OCI-M2 (cell line): Measurements from ENCODE around the gene SLAMF7.
"Not testable (repeated sequence)": the region's sequence is repeated elsewhere in the genome, so short reads cannot be mapped to it uniquely, and the experiment has no call there.

Experiments used
- DNase-seq: peaks from one replicate; lab custom pipeline; 2025; ENCODE audit not compliant: unreplicated experiment; lab: John Stamatoyannopoulos, UW

Gene SLAMF7

DNA sequence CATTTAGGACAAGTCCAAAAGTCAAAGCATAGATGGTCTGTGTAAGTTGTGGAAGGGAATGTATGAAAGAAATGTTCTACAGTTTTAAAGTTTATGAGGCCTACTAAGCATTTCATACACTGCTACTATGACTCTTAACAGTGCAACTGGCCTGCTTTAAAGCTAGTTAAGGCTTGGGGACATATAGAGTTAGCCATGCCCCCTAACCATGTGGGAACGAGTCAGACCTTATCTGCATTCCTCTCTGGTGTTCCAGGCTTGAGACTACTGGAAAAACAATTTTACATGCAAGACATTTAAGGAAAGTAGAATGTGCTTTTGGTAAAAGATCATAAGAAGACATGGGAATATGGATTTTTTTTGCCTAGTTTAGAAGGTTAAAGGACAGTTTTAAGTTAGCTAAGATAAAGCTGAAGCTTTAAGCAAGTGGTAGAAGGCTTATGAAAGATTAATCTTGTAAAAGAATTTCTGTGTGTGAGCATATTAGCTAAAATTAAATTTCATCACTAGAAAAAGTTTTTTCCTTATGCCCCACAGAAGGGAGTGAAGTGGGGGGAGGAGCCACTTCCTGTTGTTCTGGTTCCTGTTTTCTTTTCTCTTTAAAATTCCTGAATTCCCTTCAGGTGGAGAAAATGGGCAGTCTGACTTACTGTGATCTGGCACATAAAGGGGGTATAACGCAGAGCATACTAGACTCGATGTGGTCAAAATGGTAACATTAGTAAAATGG is 18.5 kb upstream of the SLAMF7 start:
- no peak for DNase-seq

GRCh38 chr1:160721473-160721872 is 17.6 kb upstream of the SLAMF7 start:
- DNase-seq = no peak

DNA sequence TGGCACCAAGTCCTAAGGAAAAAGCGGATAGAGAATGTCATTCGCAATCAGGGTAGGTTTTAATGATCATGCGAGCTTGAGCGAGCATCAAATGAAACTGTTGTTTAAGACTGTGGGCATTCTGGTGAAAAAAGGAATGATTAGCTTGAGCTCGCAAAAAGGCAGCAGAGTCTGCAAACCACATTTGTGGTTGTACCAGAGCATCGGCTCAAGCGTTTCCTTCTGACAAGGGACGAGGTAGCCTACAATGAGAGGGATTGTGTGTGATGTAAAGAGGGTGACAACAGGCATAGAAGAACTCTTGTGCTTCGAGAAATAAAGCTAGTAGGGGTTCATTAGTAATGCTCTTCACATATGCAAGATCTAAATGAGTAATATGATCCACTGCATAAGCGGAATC is 16.3 kb upstream of the SLAMF7 start:
- no peak for DNase-seq

GRCh38 chr1:160723332-160723731 is 15.7 kb upstream of the SLAMF7 start:
- DNase-seq = no peak

DNA sequence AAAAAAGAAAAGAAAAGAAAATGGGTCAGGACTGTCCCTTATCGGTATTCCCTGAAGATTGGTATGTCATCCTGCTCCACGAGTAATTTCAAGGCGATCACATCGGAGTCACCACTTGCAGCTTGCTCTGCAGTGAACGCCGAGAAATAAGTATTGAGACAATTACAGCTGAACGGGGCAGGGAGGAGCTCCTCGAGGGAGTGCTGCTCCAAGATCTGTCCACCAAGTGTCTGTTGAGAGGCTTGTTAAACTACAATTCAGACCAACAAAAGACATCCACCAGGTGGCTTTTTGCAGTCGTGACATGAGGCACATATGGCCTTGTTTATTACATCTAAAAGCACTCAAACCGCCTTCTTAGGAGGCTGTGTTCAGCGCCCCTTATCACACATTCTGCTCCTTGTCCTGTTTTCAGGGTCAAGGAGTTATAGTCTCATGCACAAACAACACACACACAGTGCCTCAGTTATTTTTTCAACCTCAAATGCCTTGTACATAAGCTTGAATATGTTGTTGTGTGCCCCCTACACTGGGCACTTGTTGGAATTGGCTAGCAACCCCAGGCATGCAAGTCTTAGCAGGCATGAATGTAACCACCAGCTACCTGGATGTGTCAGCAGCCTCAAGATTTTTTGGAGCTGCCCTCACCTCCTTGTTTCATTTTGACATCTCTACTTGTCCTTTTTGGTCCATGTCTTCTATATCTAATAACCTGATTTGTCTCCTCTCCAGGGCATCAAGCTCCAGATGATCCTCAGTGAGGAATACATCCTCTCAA is 14.4 kb upstream of the SLAMF7 start:
- no peak for DNase-seq

- DNase-seq = no peak
Observed at GRCh38 chr1:160726114-160726497, 12.9 kb upstream of the SLAMF7 start.

DNA sequence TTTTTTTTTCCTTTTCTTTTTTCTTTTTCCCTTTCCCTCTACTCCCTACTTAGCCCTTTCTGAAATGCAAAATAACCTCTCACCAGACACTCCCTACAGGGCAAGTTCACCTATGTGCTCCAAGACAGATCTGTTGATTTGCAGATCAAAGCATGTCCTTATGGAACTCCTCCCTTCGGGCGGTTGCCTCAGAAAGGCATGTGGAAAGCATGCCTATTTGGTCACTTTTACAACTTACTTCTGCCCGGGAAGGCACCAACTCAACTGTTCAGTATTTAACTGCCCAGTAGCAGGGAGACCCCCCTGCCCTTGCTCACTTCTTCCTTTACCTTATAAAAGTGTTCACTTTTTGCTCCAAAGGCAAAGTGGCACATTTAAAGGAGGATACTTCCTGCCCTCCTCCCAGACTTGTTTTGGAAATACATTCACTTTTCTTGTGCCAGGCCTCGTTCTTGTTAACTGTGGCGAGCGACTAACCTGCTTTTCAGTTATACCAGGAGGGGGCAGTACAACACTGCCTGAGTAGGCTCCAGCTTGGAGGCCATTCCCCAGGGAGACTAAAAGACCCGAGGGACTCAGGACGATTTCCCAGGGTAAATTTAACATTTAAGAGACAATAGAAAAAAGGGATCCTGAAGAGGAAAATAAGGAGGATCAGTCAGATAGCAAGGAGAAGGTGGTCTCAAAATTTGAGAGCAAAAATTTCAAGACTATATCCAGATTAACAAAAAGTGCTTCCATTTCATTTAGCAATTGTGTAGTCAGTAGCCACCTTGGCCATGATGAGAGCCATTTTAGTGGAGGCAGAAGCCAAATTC is 12.3 kb upstream of the SLAMF7 start:
- peak; percentile 20 for DNase-seq

DNA sequence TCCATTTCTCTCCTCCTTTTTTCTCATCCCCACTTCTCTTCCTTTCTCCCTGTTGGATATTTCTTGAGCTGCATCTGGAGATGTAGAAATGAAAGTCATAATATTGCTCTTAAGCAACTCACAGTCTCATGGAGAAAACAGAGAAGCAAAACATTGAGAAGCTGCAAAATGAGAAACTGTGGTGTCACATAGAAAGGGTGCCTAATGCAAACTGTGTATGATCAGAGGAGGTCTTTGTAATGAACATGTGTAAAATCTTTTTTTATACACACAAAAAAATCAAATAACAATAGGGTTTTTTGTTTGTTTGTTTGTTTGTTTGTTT is 11.8 kb upstream of the SLAMF7 start:
- DNase-seq = no peak

DNA sequence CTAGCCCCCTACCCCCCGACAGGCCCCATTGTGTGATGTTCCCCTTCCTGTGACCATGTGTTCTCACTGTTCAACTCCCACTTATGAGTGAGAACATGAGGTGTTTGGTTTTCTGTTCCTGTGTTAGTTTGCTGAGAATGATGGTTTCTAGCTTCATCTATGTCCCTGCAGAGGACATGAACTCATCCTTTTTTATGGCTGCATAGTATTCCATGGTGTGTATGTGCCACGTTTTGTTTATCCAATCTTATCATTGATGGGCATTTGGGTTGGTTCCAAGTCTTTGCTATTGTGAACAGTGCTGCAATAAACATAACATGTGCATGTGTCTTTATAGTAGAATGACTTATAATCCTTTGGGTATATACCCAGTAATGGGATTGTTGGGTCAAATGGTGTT is 7.5 kb upstream of the SLAMF7 start:
- DNase-seq = not testable (repeated sequence)

DNA sequence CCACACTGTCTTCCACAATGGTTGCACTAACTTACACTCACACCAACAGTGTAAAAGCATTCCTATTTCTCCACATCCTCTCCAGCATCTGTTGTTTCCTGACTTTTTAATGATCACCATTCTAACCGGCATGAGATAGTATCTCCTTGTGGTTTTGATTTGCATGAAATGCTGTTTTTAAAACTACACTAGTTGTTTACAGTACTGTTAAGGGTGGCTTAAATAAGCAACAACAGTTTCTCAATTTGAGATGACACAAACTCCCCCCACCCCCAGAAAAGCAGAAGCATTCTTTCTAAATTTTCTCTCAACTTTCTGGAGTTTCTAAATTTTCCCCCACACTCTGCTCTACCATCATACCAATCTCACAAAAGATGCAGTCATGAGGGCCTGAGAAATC is 7.1 kb upstream of the SLAMF7 start:
- no peak for DNase-seq

DNA sequence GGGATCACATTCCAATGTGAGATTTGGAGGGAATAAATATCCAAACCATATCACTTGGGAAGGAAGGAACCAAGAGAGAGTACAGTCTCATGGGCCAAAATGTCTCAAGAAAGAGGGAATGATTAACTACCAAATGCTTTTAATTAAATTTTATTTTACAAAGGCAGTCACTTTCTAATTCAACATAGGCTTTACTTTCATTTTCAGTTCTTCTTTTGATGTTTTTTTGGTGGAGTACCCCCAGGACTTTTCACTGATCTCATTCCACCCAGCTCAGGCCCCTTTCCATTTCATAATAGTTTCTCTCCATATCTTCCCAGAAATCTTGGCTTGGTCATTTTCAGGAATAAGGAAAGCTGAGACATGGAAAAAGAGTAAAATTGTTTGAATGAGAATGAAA is 5.1 kb upstream of the SLAMF7 start:
- DNase-seq = no peak

GRCh38 chr1:160734301-160734700 is 4.7 kb upstream of the SLAMF7 start:
- no peak for DNase-seq

DNA sequence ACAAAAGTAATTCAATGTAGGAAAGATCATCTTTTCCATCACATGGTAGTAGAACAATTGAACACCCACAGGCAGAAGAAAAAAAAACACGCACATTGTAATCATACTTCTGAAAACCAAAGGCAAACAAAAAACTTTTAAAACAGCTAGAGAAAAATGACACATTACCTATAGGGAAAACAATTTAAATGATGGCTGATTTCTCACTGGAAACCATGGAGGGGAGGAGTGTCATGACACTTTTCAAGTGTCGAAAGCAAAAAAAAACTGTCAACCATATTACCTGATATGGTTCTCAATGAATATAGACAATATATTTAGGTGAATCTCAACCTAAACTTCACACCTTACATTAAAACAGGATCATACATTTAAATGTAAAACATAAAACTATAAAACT is 776 bp upstream of the SLAMF7 start:
- DNase-seq = no peak

- no peak for DNase-seq
Observed at GRCh38 chr1:160740133-160740688, 1.2 kb downstream of the SLAMF7 start.

- no peak for DNase-seq
Observed at GRCh38 chr1:160741092-160741501, 2.0 kb downstream of the SLAMF7 start.

- DNase-seq = no peak
Observed at GRCh38 chr1:160741612-160742348, 2.7 kb downstream of the SLAMF7 start.

DNA sequence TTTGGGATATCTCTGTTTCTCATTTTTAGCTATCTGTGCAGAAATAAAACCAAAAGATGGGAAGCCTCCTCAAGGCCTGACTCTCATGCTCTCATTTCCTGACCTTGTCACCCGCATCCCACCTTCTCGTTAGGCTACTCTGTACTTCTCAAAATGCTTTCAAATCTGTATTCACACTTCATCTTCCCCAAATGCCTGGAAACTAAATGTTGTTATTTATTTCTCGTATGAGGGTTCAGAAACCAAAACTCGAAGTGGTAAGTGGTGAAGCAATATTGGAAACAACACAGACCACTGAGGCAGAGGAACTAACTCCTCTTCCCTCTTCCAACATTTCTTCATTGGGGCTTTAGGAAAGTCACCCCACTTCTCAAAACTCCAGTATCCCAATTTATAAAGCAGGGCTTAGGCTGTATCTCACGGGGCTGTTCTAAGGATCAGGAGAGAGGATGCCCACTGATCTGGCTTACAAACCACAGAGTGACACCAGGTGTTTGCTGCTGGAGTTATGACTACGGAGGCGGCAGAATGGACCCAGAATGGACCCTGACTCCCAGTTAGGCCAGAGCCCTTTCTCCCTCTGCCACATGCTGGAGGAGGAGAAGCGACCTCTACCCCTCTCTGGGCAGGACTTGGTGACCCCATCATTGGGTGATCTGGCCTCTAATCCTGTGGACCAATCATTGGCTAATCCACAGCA is 3.5 kb downstream of the SLAMF7 start:
- no peak for DNase-seq

GRCh38 chr1:160743266-160743665 is 4.2 kb downstream of the SLAMF7 start:
- no peak for DNase-seq

GRCh38 chr1:160744199-160744851 is 5.3 kb downstream of the SLAMF7 start:
- DNase-seq = no peak
